ENCODE results near the gene RAB44.
A peak's percentile ranks its signal among the peaks of the same experiment; 100 is the strongest.

Gene RAB44

DNA sequence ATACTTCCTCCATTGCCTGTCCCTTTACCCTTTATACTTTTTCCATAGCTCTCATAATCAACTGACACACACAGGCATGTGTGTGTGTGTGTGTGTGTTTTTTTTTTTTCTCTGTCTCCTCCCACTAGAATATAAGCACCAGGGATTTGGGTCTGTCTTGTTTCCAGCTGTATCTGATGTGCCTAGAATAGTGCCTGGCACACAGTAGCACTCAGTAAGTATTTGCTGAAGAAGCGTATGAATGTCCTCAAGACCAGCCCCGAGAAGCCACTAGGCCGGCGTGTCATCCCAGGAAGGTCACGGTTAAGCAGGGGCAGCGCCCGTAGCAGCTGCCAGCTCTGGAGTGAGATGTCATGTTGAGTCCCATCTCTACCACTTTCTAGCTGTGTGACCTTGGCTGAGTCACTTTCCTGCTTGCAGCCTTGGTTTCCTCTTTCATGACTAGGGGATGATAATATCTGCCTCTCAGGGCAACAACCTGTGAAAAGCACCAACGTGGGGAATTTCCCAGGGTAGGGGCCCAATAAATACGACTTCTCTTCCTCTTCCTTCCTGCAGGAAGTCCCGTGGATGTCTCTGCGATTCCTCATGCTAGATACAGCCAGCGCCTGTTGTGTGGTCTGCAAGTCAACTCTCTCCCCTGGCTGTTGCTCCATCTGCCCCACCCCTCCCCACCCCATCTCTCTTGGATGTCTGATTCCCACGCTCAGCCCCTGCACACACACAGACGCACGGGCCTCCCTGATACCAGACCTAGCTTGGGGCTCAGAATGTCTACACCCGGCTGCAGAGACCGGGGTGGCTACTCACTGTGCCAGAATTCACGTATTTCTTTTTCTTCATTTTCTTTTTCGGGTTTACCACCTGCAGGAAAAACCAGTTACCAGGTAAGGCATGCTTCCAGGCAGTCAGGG lies 58.1 kb downstream of the RAB44 start:
- no peak for DNase-seq

DNA sequence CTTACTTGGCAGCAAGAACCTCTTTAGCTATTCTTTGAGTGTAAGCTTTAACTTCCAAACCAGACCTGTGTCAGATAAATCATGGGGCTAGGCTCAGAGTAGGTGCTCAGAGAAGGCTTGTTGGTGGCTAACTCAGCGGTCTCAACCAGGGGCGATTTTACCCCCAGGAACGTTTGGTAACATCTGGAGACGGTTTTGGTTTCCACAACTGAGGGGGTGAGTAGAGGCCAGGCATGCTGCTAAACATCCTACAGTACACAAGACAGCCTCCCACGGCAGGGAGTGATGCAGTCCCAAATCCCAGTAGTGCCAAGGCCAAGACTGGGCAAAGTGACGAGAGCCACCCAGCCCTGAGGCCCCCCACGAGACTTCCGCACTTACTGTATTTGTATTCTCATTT lies 59.2 kb downstream of the RAB44 start:
- no peak for DNase-seq

DNA sequence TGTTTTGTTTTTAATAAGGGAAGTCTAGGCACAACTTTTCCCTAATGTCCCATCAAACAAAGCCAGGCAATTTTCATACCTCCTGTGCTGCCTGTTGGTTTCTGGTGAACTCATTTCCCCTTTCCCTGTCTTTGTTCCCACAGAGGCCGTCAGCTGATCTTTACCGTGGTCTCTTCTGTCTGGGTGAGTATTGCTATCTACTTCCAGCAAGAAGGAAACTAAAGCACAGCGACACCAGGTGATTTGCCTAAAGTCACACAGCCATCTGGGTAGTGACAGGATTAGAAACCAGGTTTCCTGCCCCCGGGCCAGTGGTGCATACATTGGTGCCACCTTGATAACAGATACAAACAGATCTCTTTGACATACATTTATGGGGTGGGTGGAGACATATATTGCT lies 59.6 kb downstream of the RAB44 start:
- DNase-seq, result no peak

- DNase-seq, result no peak
These were observed 60.4 kb downstream of the RAB44 start for GRCh38 chr6:36757943-36758508.

- DNase-seq, result no peak
These were observed 61.0 kb downstream of the RAB44 start for GRCh38 chr6:36758516-36759147.

GRCh38 chr6:36759148-36759759 lies 61.6 kb downstream of the RAB44 start:
- DNase-seq, result peak; percentile 82

DNA sequence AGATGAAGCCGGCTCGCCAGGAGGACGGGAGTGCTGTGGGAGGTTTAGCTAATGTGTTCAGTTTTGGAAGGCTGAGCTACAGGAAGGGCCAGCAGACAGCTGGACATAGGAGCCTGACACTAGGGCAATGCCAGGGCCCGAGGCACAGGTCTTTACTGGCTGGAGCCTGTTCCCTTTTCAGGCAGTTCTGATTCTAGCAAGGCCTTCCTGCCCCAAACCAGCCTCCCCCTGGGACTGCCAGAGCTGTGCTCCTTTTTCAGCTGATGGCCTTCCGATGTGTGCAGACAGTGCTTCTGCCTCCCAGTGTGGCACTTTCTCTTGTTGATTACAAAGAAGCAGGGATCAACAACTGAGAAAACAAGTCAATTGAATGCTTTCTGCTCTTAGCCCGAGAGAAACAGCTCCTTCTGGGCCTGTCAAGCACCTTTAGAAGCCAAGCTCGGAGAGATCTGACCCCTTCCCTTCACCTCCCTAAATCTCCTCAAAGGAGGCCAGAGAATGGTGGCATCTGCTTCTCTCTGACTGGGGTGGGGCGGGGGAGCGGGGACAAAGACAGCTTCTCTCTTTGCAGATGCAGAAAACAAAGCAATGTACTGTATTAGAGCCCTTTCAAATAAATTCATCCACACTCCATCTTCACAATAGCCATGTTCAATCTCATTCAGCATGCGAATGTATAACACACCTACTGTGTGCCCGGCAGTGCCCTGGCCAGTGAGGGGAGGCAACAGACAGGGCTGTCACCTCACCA lies 63.2 kb downstream of the RAB44 start:
- peak; percentile 59 for DNase-seq

- DNase-seq, result no peak
These were observed 64.5 kb downstream of the RAB44 start for GRCh38 chr6:36762123-36762522.

DNA sequence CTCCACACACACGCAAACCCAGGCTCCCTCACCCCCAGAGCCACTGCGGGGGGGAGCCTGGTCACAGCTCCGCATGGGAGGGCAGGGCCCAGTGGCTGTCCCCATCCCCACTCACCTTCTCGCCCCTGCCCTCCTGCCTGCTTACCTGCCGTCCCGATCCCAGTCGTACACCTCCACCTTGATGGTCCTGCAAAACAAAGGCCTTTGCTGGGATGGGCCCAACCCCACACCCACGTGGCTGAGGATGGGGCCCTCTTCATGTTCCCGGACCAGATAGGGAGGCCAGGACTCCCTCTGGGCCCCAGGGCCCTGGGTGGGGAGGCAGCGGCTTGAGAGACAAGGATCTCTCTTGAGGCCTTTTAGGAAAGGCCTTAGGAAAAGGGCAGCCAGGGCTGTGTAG lies 67.6 kb downstream of the RAB44 start:
- no peak for DNase-seq

- DNase-seq, result peak; percentile 78
These were observed 68.2 kb downstream of the RAB44 start for GRCh38 chr6:36765594-36766398.

GRCh38 chr6:36766399-36766945 lies 68.8 kb downstream of the RAB44 start:
- DNase-seq, result no peak

DNA sequence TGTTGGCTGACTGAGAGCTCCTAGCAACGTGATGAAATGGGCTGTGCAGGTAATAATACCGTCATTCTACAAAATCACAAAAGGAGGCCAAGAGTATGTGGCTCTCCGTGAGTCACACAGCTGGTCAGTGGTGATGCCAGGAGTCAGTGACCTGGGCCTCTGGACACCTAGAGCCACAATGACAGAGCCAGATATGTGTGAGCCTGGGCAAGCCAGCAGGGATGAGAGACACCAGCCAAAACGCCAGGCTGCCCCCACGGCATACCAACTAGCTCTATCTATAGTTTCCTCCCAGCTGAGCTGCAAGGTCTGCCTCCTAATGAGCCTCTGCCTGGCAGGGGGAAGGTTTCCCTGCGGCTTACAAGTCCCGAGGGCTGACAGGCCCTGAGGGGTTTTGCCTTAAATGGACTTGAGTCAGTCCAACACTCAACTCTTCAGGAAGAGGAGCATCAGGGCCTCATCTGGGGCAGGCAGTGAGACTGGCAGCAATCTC lies 71.6 kb downstream of the RAB44 start:
- no peak for DNase-seq

GRCh38 chr6:36769676-36770499 lies 72.3 kb downstream of the RAB44 start:
- DNase-seq, result no peak

DNA sequence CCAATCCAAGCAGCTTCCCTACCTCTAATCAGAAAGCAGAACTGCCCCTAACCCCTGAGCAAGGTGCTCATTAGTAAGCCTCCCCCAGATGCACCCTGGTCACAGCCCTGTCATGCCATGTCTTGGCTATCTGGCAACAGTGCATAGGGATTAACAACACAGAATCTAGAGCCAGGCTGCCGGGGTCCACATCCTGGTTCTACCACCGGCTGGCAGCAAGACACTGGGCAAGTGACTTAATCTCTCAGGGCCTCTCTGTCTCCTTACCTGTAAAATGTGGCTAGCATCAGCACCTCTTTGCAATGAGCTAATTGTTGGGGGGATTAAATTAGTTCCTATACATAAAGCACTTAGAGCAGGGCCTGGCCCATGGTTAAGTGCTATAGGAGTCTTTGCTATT lies 73.5 kb downstream of the RAB44 start:
- no peak for DNase-seq

- DNase-seq, result no peak
These were observed 74.8 kb downstream of the RAB44 start for GRCh38 chr6:36772397-36772796.

- DNase-seq, result no peak
These were observed 76.7 kb downstream of the RAB44 start for GRCh38 chr6:36774331-36774730.

DNA sequence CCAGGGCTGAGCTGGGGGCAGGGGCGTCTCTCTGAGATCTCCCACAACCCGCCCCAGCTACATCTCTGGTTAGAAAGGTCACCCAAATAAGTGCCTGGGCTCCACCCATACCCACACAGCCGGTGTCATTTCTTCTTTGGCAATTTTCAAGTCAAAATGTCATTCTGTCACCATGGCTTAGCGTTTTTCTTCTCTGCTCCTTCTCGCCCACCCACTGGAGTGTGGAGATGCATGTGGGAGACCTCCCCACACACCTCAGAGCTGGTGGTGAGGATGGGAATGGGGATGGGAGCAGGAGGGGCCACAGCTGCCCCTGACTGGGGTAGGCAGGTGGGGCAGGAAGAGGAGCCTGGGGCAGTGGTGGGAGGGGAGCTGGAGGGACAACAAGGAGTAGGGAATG lies 78.5 kb downstream of the RAB44 start:
- DNase-seq, result no peak

DNA sequence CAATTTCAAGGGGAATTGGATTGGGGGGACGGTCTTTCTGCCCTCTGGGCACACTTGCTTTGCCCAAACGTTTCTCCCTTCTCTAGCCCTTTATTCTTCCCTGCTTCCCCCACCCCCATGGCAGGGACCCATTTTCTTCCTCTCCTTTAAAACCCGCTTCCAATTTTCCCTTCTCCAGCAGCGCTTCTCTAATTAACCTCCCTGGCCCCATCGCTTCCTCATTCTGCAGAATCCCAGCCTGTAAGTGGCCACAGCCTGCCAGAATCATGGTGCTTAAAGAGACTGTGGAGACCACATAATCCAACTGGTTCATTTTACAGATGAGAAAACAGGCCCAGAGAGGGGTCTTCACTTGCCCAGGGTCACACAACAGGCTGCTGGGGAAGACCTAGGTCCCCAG lies 80.2 kb downstream of the RAB44 start:
- DNase-seq, result no peak

DNA sequence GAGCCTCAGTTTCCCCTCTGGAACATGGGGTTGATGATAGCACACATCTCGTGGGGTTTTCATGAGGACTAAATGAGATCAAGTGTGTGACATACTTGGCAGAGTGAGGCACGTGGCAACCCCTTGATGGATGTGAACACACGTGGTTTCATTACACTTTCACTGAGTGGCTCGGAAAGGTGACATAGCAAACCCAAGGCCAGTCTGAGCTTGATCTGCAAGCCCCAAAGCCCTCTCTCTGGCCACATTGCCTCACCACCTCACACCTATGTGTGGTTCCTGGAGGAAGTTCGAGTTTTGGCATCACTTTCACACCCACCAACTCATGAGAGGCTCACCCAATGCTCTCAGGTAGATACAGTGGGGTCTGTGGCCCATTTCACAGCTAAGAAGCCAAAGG lies 81.6 kb downstream of the RAB44 start:
- no peak for DNase-seq

- DNase-seq, result no peak
These were observed 83.0 kb downstream of the RAB44 start for GRCh38 chr6:36780442-36781177.
